CD4-positive, alpha-beta T cell (primary cell): ENCODE measurements around the gene CCR5AS.
"Not testable (repeated sequence)": the region's sequence is repeated elsewhere in the genome, so short reads cannot be mapped to it uniquely, and the experiment has no call there.

ENCODE experiments used
- ATAC-seq: fragments of 200-7000 bp; cut with Tn5 transposase; one replicate; pipeline ENCODE4 v1.10.0; 2022; ENCODE audit warnings: mild to moderate bottlenecking; ENCODE audit not compliant: poor library complexity
- CTCF ChIA-PET: fragments of 350-600 bp; sonication (Branson Sonifier 250); formaldehyde crosslinking; loops from one replicate; lab custom pipeline; 2021; ENCODE audit warnings: antibody characterized with exemption, inconsistent platforms; lab: Charles Lee
- POLR2A ChIA-PET: fragments of 350-600 bp; sonication (Branson Sonifier 250); formaldehyde crosslinking; loops from one replicate; lab custom pipeline; 2021; ENCODE audit warnings: antibody characterized with exemption, inconsistent platforms; lab: Charles Lee
- DNase-seq, 14 experiments: peaks; one replicate each; pipeline ENCODE4 v3.0.0-alpha.2; 2013 to 2020; ENCODE audit warnings: mixed read lengths in 2 of 14
- H3K27ac ChIP-seq, 2 donors: one replicate each; pipeline versions ENCODE4 v1.5.1 to v1.7.0; 2013; ENCODE audit warnings: low read length in 2 of 2, low read depth in 1 of 2, mild to moderate bottlenecking in 1 of 2
- H3K27me3 ChIP-seq, 2 experiments: 1 replicate in 1 of 2; 2 replicates in 1 of 2; pipeline versions ENCODE4 v1.6.1 to v1.7.0; 2013; ENCODE audit warnings: low read length in 2 of 2, control low read depth in 1 of 2, mild to moderate bottlenecking in 1 of 2, moderate library complexity in 1 of 2; ENCODE audit not compliant: insufficient read depth in 2 of 2, control insufficient read depth in 1 of 2
- H3K36me3 ChIP-seq: one replicate; pipeline ENCODE4 v1.6.1; 2013; ENCODE audit warnings: low read length, control low read depth; ENCODE audit not compliant: insufficient read depth
- H3K4me1 ChIP-seq: one replicate; pipeline ENCODE4 v1.6.1; 2013; ENCODE audit warnings: low read length, control low read depth; ENCODE audit not compliant: insufficient read depth
- H3K4me3 ChIP-seq: one replicate; pipeline ENCODE4 v1.5.1; 2013; ENCODE audit warnings: mild to moderate bottlenecking, low read length, moderate library complexity
- H3K9me3 ChIP-seq, 2 experiments: 1 replicate in 1 of 2; 2 replicates in 1 of 2; pipeline versions ENCODE4 v1.6.1 to v1.7.0; 2013; ENCODE audit warnings: low read length in 2 of 2, mild to moderate bottlenecking in 2 of 2, control low read depth in 1 of 2, moderate library complexity in 1 of 2; ENCODE audit not compliant: control insufficient read depth in 1 of 2, insufficient read depth in 1 of 2
- H3K27ac Mint-ChIP-seq: one replicate; pipeline ENCODE4 v1.8.0; 2020; ENCODE audit warnings: mixed read lengths
- H3K27me3 Mint-ChIP-seq: one replicate; pipeline ENCODE4 v1.8.0; 2021; ENCODE audit warnings: mixed read lengths
- H3K36me3 Mint-ChIP-seq: one replicate; pipeline ENCODE4 v1.8.0; 2021; ENCODE audit warnings: low read depth, mixed read lengths
- H3K4me1 Mint-ChIP-seq: one replicate; pipeline ENCODE4 v1.8.0; 2021; ENCODE audit warnings: low read depth, mixed read lengths
- H3K4me3 Mint-ChIP-seq: one replicate; pipeline ENCODE4 v1.8.0; 2020; ENCODE audit warnings: mild to moderate bottlenecking, mixed read lengths
- H3K9me3 Mint-ChIP-seq: one replicate; pipeline ENCODE4 v1.8.0; 2020; ENCODE audit warnings: mixed read lengths
- intact Hi-C, 2 experiments: fragments of 100-400 bp; cut with DNase I in 1 of 2; cut with micrococcal nuclease in 1 of 2; formaldehyde crosslinking; loops; one replicate each; pipeline versions ENCODE4 v1.15.1 to v1.9.0; 2023 to 2025; cut with DNase I, micrococcal nuclease
- TF ChIP-seq, protein P1 (sequence below): fragments of 200-600 bp; IDR thresholded peaks from one replicate; pipeline ENCODE4 v1.8.0; 2022; ENCODE audit warnings: antibody characterized with exemption, mild to moderate bottlenecking

Gene CCR5AS

DNA sequence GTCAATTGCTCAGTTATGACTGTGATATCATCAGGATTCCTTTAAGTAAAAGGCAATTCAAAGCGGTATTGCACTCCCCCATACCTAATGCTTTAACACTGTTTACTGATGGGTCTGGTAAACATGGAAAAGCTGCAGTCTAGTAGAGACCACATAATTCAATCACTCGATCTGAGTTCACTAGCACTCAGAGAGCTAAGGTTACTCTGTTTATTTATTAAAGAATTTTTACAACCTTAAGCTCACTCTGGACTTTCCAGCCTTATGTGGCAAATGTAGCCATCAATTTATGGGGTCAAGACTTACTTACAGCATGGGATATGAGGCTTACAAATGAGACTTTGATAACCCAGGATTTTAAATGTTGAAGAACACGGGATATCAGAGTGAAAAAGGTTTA, 71.3 kb downstream of the CCR5AS start:
- Histone ChIP-seq H3K27ac (no peak overlapping the region), H3K36me3 (no peaks in the 10 kb centered on the region), H3K27me3 (no peaks in the 10 kb centered on the region), H3K4me1 (no peaks in the 10 kb centered on the region), H3K4me3 (no peak overlapping the region), H3K9me3 (peaks cover 12 to 20% of the 10 kb centered on the region in 2 experiments)
- Mint-ChIP-seq H3K9me3 (peaks cover 9% of the 10 kb centered on the region), H3K36me3 (peaks cover 6% of the 10 kb centered on the region), H3K27me3 (no peaks in the 10 kb centered on the region), H3K4me1 (no peaks in the 10 kb centered on the region), H3K27ac (no peak overlapping the region), H3K4me3 (no peak overlapping the region)
- intact Hi-C loops: no loop called here
- ChIA-PET POLR2A (no interaction called here), CTCF (no interaction called here)
- DNase-seq: no peak
- no peak for ATAC-seq
- TF ChIP-seq, protein P1, sequence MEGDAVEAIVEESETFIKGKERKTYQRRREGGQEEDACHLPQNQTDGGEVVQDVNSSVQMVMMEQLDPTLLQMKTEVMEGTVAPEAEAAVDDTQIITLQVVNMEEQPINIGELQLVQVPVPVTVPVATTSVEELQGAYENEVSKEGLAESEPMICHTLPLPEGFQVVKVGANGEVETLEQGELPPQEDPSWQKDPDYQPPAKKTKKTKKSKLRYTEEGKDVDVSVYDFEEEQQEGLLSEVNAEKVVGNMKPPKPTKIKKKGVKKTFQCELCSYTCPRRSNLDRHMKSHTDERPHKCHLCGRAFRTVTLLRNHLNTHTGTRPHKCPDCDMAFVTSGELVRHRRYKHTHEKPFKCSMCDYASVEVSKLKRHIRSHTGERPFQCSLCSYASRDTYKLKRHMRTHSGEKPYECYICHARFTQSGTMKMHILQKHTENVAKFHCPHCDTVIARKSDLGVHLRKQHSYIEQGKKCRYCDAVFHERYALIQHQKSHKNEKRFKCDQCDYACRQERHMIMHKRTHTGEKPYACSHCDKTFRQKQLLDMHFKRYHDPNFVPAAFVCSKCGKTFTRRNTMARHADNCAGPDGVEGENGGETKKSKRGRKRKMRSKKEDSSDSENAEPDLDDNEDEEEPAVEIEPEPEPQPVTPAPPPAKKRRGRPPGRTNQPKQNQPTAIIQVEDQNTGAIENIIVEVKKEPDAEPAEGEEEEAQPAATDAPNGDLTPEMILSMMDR: no peak

DNA sequence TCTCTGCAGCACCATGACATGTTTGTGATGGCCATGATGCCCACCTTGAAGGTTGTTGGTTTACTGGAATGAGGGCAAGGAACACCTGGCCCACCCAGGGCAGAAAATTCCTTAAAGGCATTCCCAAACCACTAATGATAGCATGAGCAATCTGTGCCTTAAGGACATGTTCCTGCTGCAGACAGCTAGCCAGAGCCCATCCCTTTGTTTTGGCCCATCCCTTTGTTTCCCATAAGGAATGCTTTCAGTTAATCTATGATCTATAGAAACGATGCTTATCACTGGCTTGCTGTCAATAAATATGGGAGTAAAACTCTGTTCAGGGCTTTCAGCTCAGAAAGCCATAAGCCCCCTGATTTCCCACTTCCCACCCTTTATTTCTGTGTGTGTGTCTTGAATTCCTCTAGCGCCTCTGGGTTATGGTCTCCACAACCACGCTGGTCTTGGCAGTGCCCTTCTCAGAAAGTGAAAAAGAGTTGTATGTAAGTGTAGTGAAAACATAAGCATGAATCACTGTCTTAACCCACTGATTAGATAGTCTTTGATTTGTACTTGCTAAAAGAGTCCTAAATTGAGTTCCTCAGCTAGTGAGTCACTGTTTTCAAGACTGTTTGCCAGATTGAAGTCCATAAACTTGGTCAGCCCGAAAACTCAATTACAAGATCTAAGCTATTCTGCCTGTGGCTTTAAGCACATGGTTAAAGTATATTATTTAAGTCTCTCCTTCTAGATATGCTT, 72.0 kb downstream of the CCR5AS start:
- no peak overlapping the region for H3K4me3 Mint-ChIP-seq
- no peak overlapping the region for H3K27ac Mint-ChIP-seq

DNA sequence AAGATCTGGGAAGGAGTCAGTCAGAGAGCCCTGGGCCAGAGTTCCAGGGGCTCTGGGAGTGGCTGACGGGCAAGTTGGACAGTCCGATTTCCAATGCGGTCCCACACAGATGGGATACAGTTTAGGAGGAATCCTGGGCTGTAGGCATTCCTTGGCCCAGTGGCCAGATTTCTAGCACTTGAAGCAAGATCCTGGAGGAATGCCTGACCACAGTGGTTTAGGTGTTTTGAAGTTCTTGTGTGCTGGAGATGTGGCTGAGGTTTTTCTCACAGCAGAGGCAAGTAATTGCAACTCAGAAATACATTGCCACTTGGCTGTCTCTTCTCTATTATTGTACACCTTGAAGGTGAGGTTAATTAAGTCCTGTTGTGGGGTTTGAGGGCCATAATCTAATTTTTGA, 76.2 kb downstream of the CCR5AS start:
- DNase-seq, H3K36me3 ChIP-seq, H3K4me3 ChIP-seq, ATAC-seq, H3K4me1 Mint-ChIP-seq, H3K27me3 ChIP-seq, CTCF ChIA-PET, intact Hi-C loops, H3K4me1 ChIP-seq, H3K9me3 Mint-ChIP-seq, H3K27ac ChIP-seq, POLR2A ChIA-PET, H3K36me3 Mint-ChIP-seq, H3K27me3 Mint-ChIP-seq, H3K4me3 Mint-ChIP-seq, H3K9me3 ChIP-seq, H3K27ac Mint-ChIP-seq: not testable (repeated sequence)

More for the DNA sequence above, 72.0 kb downstream of the CCR5AS start:
- H3K27me3 Mint-ChIP-seq: no peaks in the 10 kb centered on the region
- H3K36me3 Mint-ChIP-seq: peaks cover 6% of the 10 kb centered on the region
- ChIA-PET CTCF (no interaction called here), POLR2A (no interaction called here)
- intact Hi-C loops: no loop called here
- H3K4me1 Mint-ChIP-seq: no peaks in the 10 kb centered on the region
- Histone ChIP-seq H3K9me3 (peaks cover 12 to 20% of the 10 kb centered on the region in 2 experiments), H3K36me3 (no peaks in the 10 kb centered on the region), H3K27me3 (no peaks in the 10 kb centered on the region), H3K27ac (no peak overlapping the region), H3K4me3 (no peak overlapping the region), H3K4me1 (no peaks in the 10 kb centered on the region)
- DNase-seq: no peak
- no peak for ATAC-seq
- TF ChIP-seq, protein P1: no peak
- peaks cover 9% of the 10 kb centered on the region for H3K9me3 Mint-ChIP-seq
